SK-N-SH treated with all-trans-retinoic acid at 6 μM for 48 hours (cell line): Measurements from ENCODE around the gene FNDC3B.

Source experiments
- ATAC-seq: fragments of 200-7000 bp; cut with Tn5 transposase; 3 replicates; pipeline ENCODE4 v1.9.1; 2020; ENCODE audit warnings: mild to moderate bottlenecking, moderate library complexity
- ARNTL ChIP-seq: fragments of 450-650 bp; formaldehyde crosslinking; IDR thresholded peaks from 2 replicates; pipeline ENCODE4 v1.5.0; 2020; ENCODE audit warnings: low read depth, mild to moderate bottlenecking, moderate library complexity, borderline replicate concordance
- BACH2 ChIP-seq: fragments of 250-450 bp; sonication (Bioruptor Pico); IDR thresholded peaks from 2 replicates; pipeline ENCODE4 v1.9.0; 2021; ENCODE audit warnings: mild to moderate bottlenecking, borderline replicate concordance
- CREB5 ChIP-seq: fragments of 250-450 bp; sonication (Bioruptor Pico); IDR thresholded peaks from 2 replicates; pipeline ENCODE4 v1.5.1; 2020; ENCODE audit warnings: low read depth, mild to moderate bottlenecking, moderate library complexity
- CSDC2 ChIP-seq: fragments of 250-450 bp; sonication (Bioruptor Pico); IDR thresholded peaks from 2 replicates; pipeline ENCODE4 v1.5.0; 2020; ENCODE audit warnings: mild to moderate bottlenecking, moderate library complexity
- ESRRG ChIP-seq: fragments of 250-450 bp; sonication (Bioruptor Pico); IDR thresholded peaks from 2 replicates; pipeline ENCODE4 v1.6.1; 2021; ENCODE audit warnings: mild to moderate bottlenecking
- GLIS3 ChIP-seq: fragments of 250-450 bp; sonication (Bioruptor Pico); IDR thresholded peaks from 2 replicates; pipeline ENCODE4 v1.5.0; 2020; ENCODE audit warnings: mild to moderate bottlenecking, moderate library complexity
- ISL1 ChIP-seq: fragments of 250-450 bp; sonication (Bioruptor Pico); IDR thresholded peaks from 2 replicates; pipeline ENCODE4 v2.1.2; 2022; ENCODE audit warnings: mild to moderate bottlenecking, moderate library complexity
- OSR1 ChIP-seq: fragments of 250-450 bp; sonication (Bioruptor Pico); IDR thresholded peaks from 2 replicates; pipeline ENCODE4 v1.8.0; 2022; ENCODE audit warnings: moderate library complexity, mild to moderate bottlenecking, inconsistent platforms
- PATZ1 ChIP-seq: fragments of 250-450 bp; sonication (Bioruptor Pico); IDR thresholded peaks from 2 replicates; pipeline ENCODE4 v1.8.0; 2020; ENCODE audit warnings: mild to moderate bottlenecking, moderate library complexity, borderline replicate concordance
- PPARA ChIP-seq: fragments of 250-450 bp; sonication (Bioruptor Pico); IDR thresholded peaks from 2 replicates; pipeline ENCODE4 v1.5.0; 2020; ENCODE audit warnings: mild to moderate bottlenecking, borderline replicate concordance
- RARB ChIP-seq: fragments of 250-450 bp; sonication (Bioruptor Pico); IDR thresholded peaks from 2 replicates; pipeline ENCODE4 v1.8.0; 2021; ENCODE audit warnings: mild to moderate bottlenecking, moderate library complexity
- SNAI2 ChIP-seq: fragments of 250-450 bp; sonication (Bioruptor Pico); IDR thresholded peaks from 2 replicates; pipeline ENCODE4 v1.5.0; 2020; ENCODE audit warnings: mild to moderate bottlenecking, moderate library complexity
- TCF4 ChIP-seq: fragments of 250-450 bp; sonication (Bioruptor Pico); IDR thresholded peaks from 2 replicates; pipeline ENCODE4 v1.8.0; 2021; ENCODE audit warnings: mild to moderate bottlenecking, moderate library complexity, borderline replicate concordance
- TOX ChIP-seq: fragments of 250-450 bp; sonication (Bioruptor Pico); IDR thresholded peaks from 2 replicates; pipeline ENCODE4 v1.8.0; 2021; ENCODE audit warnings: mild to moderate bottlenecking, moderate library complexity, borderline replicate concordance
- ZC3H10 ChIP-seq: fragments of 250-450 bp; sonication (Bioruptor Pico); IDR thresholded peaks from 2 replicates; pipeline ENCODE4 v1.5.1; 2021; ENCODE audit warnings: mild to moderate bottlenecking, moderate library complexity
- ZFP3 ChIP-seq: fragments of 250-450 bp; sonication (Bioruptor Pico); IDR thresholded peaks from 2 replicates; pipeline ENCODE4 v1.5.0; 2020; ENCODE audit warnings: mild to moderate bottlenecking, moderate library complexity
- ZFP30 ChIP-seq: fragments of 450-650 bp; formaldehyde crosslinking; IDR thresholded peaks from 2 replicates; pipeline ENCODE4 v1.5.0; 2022; ENCODE audit warnings: mild to moderate bottlenecking, moderate library complexity
- ZNF565 ChIP-seq: fragments of 450-650 bp; formaldehyde crosslinking; conservative IDR thresholded peaks from 2 replicates; pipeline ENCODE4 v1.5.0; 2020; ENCODE audit warnings: low read depth, mild to moderate bottlenecking, moderate library complexity
- ZNF8 ChIP-seq: fragments of 450-650 bp; formaldehyde crosslinking; IDR thresholded peaks from 2 replicates; pipeline ENCODE4 v1.5.0; 2020; ENCODE audit warnings: mild to moderate bottlenecking, moderate library complexity
- TF ChIP-seq, protein P1 (sequence below): fragments of 250-450 bp; sonication (Bioruptor Pico); IDR thresholded peaks from 2 replicates; pipeline ENCODE4 v1.5.0; 2020; ENCODE audit warnings: mild to moderate bottlenecking, moderate library complexity
- TF ChIP-seq, protein P2 (sequence below): fragments of 250-450 bp; sonication (Bioruptor Pico); IDR thresholded peaks from 2 replicates; pipeline ENCODE4 v1.5.1; 2021; ENCODE audit warnings: mild to moderate bottlenecking, moderate library complexity

Gene FNDC3B

GRCh38 chr3:172070269-172070668, 30.9 kb downstream of the FNDC3B start:
- TF ChIP-seq, protein P1, sequence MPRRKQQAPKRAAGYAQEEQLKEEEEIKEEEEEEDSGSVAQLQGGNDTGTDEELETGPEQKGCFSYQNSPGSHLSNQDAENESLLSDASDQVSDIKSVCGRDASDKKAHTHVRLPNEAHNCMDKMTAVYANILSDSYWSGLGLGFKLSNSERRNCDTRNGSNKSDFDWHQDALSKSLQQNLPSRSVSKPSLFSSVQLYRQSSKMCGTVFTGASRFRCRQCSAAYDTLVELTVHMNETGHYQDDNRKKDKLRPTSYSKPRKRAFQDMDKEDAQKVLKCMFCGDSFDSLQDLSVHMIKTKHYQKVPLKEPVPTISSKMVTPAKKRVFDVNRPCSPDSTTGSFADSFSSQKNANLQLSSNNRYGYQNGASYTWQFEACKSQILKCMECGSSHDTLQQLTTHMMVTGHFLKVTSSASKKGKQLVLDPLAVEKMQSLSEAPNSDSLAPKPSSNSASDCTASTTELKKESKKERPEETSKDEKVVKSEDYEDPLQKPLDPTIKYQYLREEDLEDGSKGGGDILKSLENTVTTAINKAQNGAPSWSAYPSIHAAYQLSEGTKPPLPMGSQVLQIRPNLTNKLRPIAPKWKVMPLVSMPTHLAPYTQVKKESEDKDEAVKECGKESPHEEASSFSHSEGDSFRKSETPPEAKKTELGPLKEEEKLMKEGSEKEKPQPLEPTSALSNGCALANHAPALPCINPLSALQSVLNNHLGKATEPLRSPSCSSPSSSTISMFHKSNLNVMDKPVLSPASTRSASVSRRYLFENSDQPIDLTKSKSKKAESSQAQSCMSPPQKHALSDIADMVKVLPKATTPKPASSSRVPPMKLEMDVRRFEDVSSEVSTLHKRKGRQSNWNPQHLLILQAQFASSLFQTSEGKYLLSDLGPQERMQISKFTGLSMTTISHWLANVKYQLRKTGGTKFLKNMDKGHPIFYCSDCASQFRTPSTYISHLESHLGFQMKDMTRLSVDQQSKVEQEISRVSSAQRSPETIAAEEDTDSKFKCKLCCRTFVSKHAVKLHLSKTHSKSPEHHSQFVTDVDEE = no peak
- TF ChIP-seq ARNTL (CRISPR knock-in tag) (no peak), ZC3H10 (CRISPR knock-in tag) (no peak), PATZ1 (CRISPR knock-in tag) (no peak), ZFP3 (no peak), SNAI2 (no peak), GLIS3 (CRISPR knock-in tag) (no peak), ZNF8 (no peak), BACH2 (CRISPR knock-in tag) (no peak), OSR1 (CRISPR knock-in tag) (no peak), ESRRG (no peak), CSDC2 (CRISPR knock-in tag) (no peak)
- TF ChIP-seq, protein P2, sequence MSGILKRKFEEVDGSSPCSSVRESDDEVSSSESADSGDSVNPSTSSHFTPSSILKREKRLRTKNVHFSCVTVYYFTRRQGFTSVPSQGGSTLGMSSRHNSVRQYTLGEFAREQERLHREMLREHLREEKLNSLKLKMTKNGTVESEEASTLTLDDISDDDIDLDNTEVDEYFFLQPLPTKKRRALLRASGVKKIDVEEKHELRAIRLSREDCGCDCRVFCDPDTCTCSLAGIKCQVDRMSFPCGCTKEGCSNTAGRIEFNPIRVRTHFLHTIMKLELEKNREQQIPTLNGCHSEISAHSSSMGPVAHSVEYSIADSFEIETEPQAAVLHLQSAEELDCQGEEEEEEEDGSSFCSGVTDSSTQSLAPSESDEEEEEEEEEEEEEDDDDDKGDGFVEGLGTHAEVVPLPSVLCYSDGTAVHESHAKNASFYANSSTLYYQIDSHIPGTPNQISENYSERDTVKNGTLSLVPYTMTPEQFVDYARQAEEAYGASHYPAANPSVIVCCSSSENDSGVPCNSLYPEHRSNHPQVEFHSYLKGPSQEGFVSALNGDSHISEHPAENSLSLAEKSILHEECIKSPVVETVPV (CRISPR knock-in tag) = no peak
- ATAC-seq = no peak

GRCh38 chr3:172070802-172071201, 31.4 kb downstream of the FNDC3B start:
- TF ChIP-seq, protein P1 = no peak
- no peak for TF ChIP-seq CSDC2 (CRISPR knock-in tag)
- no peak for TF ChIP-seq RARB (CRISPR knock-in tag)
- TF ChIP-seq BACH2 (CRISPR knock-in tag) = no peak
- TF ChIP-seq OSR1 (CRISPR knock-in tag) = no peak
- no peak for TF ChIP-seq CREB5
- TF ChIP-seq ZNF565 (CRISPR knock-in tag) = no peak
- TF ChIP-seq PPARA (CRISPR knock-in tag) = no peak
- TF ChIP-seq TOX (CRISPR knock-in tag) = no peak
- TF ChIP-seq SNAI2 = no peak
- no peak for TF ChIP-seq ESRRG
- TF ChIP-seq ISL1 (CRISPR knock-in tag) = no peak
- TF ChIP-seq ZFP3 = no peak
- no peak for TF ChIP-seq ZC3H10 (CRISPR knock-in tag)
- no peak for TF ChIP-seq ZFP30 (CRISPR knock-in tag)
- no peak for ATAC-seq

- no peak for ATAC-seq
- TF ChIP-seq, protein P2 (CRISPR knock-in tag) = no peak
- no peak for TF ChIP-seq PATZ1 (CRISPR knock-in tag)
- no peak for TF ChIP-seq SNAI2
- TF ChIP-seq TCF4 (CRISPR knock-in tag) = no peak
- no peak for TF ChIP-seq OSR1 (CRISPR knock-in tag)
Observed at GRCh38 chr3:172071780-172072330, 32.5 kb downstream of the FNDC3B start.
